NCI-H524 treated with DMSO at 0.1 percent for 48 hours (cell line): ENCODE measurements around the gene DPY19L1.
"Not testable (repeated sequence)": the region's sequence is repeated elsewhere in the genome, so short reads cannot be mapped to it uniquely, and the experiment has no call there.

Source experiments
- DNase-seq: peaks from one replicate; lab custom pipeline; 2025; lab: John Stamatoyannopoulos, UW

Gene DPY19L1

GRCh38 chr7:34918198-34918861 is 119.0 kb downstream of the DPY19L1 start:
- DNase-seq: not testable (repeated sequence)

- not testable (repeated sequence) for DNase-seq
Measured at GRCh38 chr7:34917515-34917914, 119.8 kb downstream of the DPY19L1 start.

- DNase-seq: no peak
Measured at GRCh38 chr7:34916267-34916666, 121.0 kb downstream of the DPY19L1 start.

- no peak for DNase-seq
Measured at GRCh38 chr7:34912236-34912635, 125.0 kb downstream of the DPY19L1 start.

- not testable (repeated sequence) for DNase-seq
Measured at GRCh38 chr7:34906266-34906850, 130.9 kb downstream of the DPY19L1 start.

GRCh38 chr7:34904987-34905386 is 132.3 kb downstream of the DPY19L1 start:
- DNase-seq: no peak

- DNase-seq: not testable (repeated sequence)
Measured at GRCh38 chr7:34903921-34904320, 133.4 kb downstream of the DPY19L1 start.

GRCh38 chr7:34902182-34902581 is 135.1 kb downstream of the DPY19L1 start:
- DNase-seq: peak; percentile 82

- no peak for DNase-seq
Measured at GRCh38 chr7:34900891-34901513, 136.3 kb downstream of the DPY19L1 start.

- DNase-seq: no peak
Measured at GRCh38 chr7:34895202-34895601, 142.1 kb downstream of the DPY19L1 start.

GRCh38 chr7:34889951-34890350 is 147.3 kb downstream of the DPY19L1 start:
- DNase-seq: no peak

- DNase-seq: no peak
Measured at GRCh38 chr7:34886856-34887255, 150.4 kb downstream of the DPY19L1 start.

- DNase-seq: not testable (repeated sequence)
Measured at GRCh38 chr7:34883855-34884254, 153.4 kb downstream of the DPY19L1 start.

- no peak for DNase-seq
Measured at GRCh38 chr7:34879871-34880270, 157.4 kb downstream of the DPY19L1 start.

GRCh38 chr7:34878944-34879735 is 158.1 kb downstream of the DPY19L1 start:
- not testable (repeated sequence) for DNase-seq
